Stomach (tissue), 9 donors: ENCODE results near the gene F12. TPM values are rescaled to one million over a fixed set of nuclear protein-coding genes. Genes with fewer than 3 reads are reported as not detected.

ENCODE experiments used
- DNase-seq, 2 donors: peaks; one replicate each; pipeline versions ENCODE4 v3.0.0 to v3.0.0-alpha.2; 2013 to 2019
- H3K27ac ChIP-seq, 5 donors: fragments of 200-600 bp in 4 of 5; sonication (generic) in 4 of 5; one replicate each; pipeline ENCODE4 v1.5.1; 2013 to 2019; ENCODE audit warnings: mild to moderate bottlenecking in 1 of 5, moderate library complexity in 1 of 5
- H3K27me3 ChIP-seq, 3 donors: fragments of 200-600 bp; sonication (generic); one replicate each; pipeline ENCODE4 v1.5.1; 2017 to 2019; ENCODE audit warnings: mixed run types in 1 of 3
- H3K36me3 ChIP-seq, 4 donors: fragments of 200-600 bp; sonication (generic); 1 replicate in 3 of 4; 2 replicates in 1 of 4; pipeline ENCODE4 v1.5.1; 2016 to 2019
- H3K4me1 ChIP-seq, 4 donors: fragments of 200-600 bp; sonication (generic); one replicate each; pipeline ENCODE4 v1.5.1; 2016 to 2019
- H3K4me3 ChIP-seq, 4 donors: fragments of 200-600 bp; sonication (generic) in 3 of 4; one replicate each; pipeline ENCODE4 v1.5.1; 2016 to 2019; ENCODE audit warnings: mild to moderate bottlenecking in 1 of 4
- H3K9me3 ChIP-seq, 4 donors: fragments of 200-600 bp; sonication (generic); one replicate each; pipeline ENCODE4 v1.5.1; 2016 to 2019
- CTCF ChIP-seq, 7 experiments: fragments of 450-650 bp in 4 of 7; fragments of 200-600 bp in 3 of 7; sonication (generic) in 3 of 7; IDR thresholded peaks; one replicate each; pipeline ENCODE4 v1.5.1; 2016 to 2019; ENCODE audit warnings: antibody characterized with exemption in 7 of 7, control low read depth in 2 of 7, mild to moderate bottlenecking in 1 of 7
- EP300 ChIP-seq: sonication (generic); formaldehyde crosslinking; IDR thresholded peaks from one replicate; pipeline ENCODE4 v1.6.1; 2017; ENCODE audit warnings: antibody characterized with exemption
- POLR2A ChIP-seq, 4 donors: fragments of 450-650 bp; IDR thresholded peaks; one replicate each; pipeline ENCODE4 v1.6.1; 2016; ENCODE audit warnings: antibody characterized with exemption in 4 of 4, control low read depth in 2 of 4, mild to moderate bottlenecking in 1 of 4, moderate library complexity in 1 of 4
- POLR2AphosphoS5 ChIP-seq, 3 donors: sonication (generic); formaldehyde crosslinking; IDR thresholded peaks; one replicate each; pipeline ENCODE4 v1.6.1; 2016; ENCODE audit warnings: antibody characterized with exemption in 3 of 3
- WGBS, 5 donors: extraction: QIAGEN DNeasy Blood & Tissue Kit in 3 of 5; methylation state at CpG; one replicate each; pipeline versions ENCODE4 v1.1.5 to v1.1.7; 2013 to 2018; 5-methylcytosine and 5-hydroxymethylcytosine counted together
- intact Hi-C: fragments of 100-400 bp; cut with DNase I; formaldehyde crosslinking; loops from one replicate; pipeline ENCODE4 v1.15.1; 2023; ENCODE audit warnings: low total_unique reads
- polyA plus RNA-seq, 3 donors: library from polyadenylated mRNA; stranded (reverse); fragments of 200-250 nt; gene quantifications; one replicate each; pipeline ENCODE4 v1.2.3, GENCODE V29; 2013
- total RNA-seq, 5 donors: library from RNA; depleted of rRNA; stranded (reverse); fragments of >200 nt; gene quantifications; one replicate each; pipeline versions ENCODE4 v1.1.0 to v1.2.3, GENCODE V29; 2014 to 2016
- donor health status: healthy with polysubstance abuse.
- donor health status: Bipolar disorder and iron deficiency.
- donor health status: healthy.

F12 gene
- total and polyA plus RNA-seq, 8 donors: 0.50 to 68.3 (median 33.0) TPM; not detected in 4

- peaks cover 37 to 64% (median 52%) of the 10 kb centered on the region in 4 donors for H3K4me1 ChIP-seq
- H3K27ac ChIP-seq: peak overlapping the region; percentile 50 to 74 (median 68)
- H3K4me3 ChIP-seq: peak overlapping the region; percentile 32 to 55 (median 44)
- DNase-seq: no peak
- no peaks in the 10 kb centered on the region for H3K9me3 ChIP-seq
- peaks cover 0 to 9% (median 2%) of the 10 kb centered on the region in 4 donors for H3K36me3 ChIP-seq
- no peak for TF ChIP-seq POLR2A (IDR thresholded peaks at IDR 0.05)
- WGBS, 5 donors: 49 to 72% (median 57%) methylated on average over 12 to 26 of the region's 26 CpGs
- intact Hi-C loops: loop anchor here (10.0 kb wide), 1 partner anchor 47 kb away; no protein-coding TSS in a partner anchor
- no peaks in the 10 kb centered on the region for H3K27me3 ChIP-seq
Observed at GRCh38 chr5:177371120-177372033, 38.0 kb downstream of the F12 start.

- no peaks in the 10 kb centered on the region for H3K9me3 ChIP-seq
- peaks cover 0 to 9% (median 2%) of the 10 kb centered on the region in 4 donors for H3K36me3 ChIP-seq
- H3K27ac ChIP-seq: peak overlapping the region; percentile 50 to 74 (median 68)
- 14 to 48% (median 17%) methylated on average over 11 to 42 of the region's 42 CpGs for WGBS, 5 donors
- intact Hi-C loops: loop anchor here (10.0 kb wide), 1 partner anchor 46 kb away; no protein-coding TSS in a partner anchor
- DNase-seq: peak; percentile 89 to 92
- peaks cover 45 to 71% (median 60%) of the 10 kb centered on the region in 4 donors for H3K4me1 ChIP-seq
- peak overlapping the region; percentile 32 to 55 (median 44) for H3K4me3 ChIP-seq
- TF ChIP-seq CTCF (IDR thresholded peaks at IDR 0.05): peak in 4 of 7 experiments; percentile 35 to 58 (median 44)
- TF ChIP-seq POLR2AphosphoS5 (IDR thresholded peaks at IDR 0.05): peak in 1 of 3 donors; percentile 64
- TF ChIP-seq POLR2A (IDR thresholded peaks at IDR 0.05): no peak
- no peaks in the 10 kb centered on the region for H3K27me3 ChIP-seq
Observed at GRCh38 chr5:177370488-177371119, 38.8 kb downstream of the F12 start.

GRCh38 chr5:177369645-177370440 is 39.5 kb downstream of the F12 start:
- no peaks in the 10 kb centered on the region for H3K9me3 ChIP-seq
- TF ChIP-seq CTCF (IDR thresholded peaks at IDR 0.05) (no peak), EP300 (no peak), POLR2A (IDR thresholded peaks at IDR 0.05) (no peak), POLR2AphosphoS5 (IDR thresholded peaks at IDR 0.05) (no peak)
- no peak for DNase-seq
- H3K4me3 ChIP-seq: no peak overlapping the region
- intact Hi-C loops: loop anchor here (10.0 kb wide), 1 partner anchor 45 kb away; no protein-coding TSS in a partner anchor
- peaks cover 0 to 9% (median 2%) of the 10 kb centered on the region in 4 donors for H3K36me3 ChIP-seq
- 55 to 73% (median 68%) methylated on average over 11 of the region's 11 CpGs for WGBS, 5 donors
- peak overlapping the region; percentile 6 to 74 (median 51) for H3K27ac ChIP-seq
- no peaks in the 10 kb centered on the region for H3K27me3 ChIP-seq
- peaks cover 50 to 78% (median 64%) of the 10 kb centered on the region in 4 donors for H3K4me1 ChIP-seq

GRCh38 chr5:177368869-177369644 is 40.3 kb downstream of the F12 start:
- Histone ChIP-seq H3K9me3 (no peaks in the 10 kb centered on the region), H3K27me3 (no peaks in the 10 kb centered on the region), H3K4me1 (peaks cover 51 to 86% (median 65%) of the 10 kb centered on the region in 4 donors), H3K36me3 (peaks cover 0 to 9% (median 2%) of the 10 kb centered on the region in 4 donors), H3K4me3 (no peak overlapping the region), H3K27ac (peak overlapping the region in 3 of 5 donors; percentile 5 to 43 (median 34))
- 65 to 74% (median 67%) methylated on average over 5 of the region's 5 CpGs for WGBS, 5 donors
- no peak for DNase-seq
- TF ChIP-seq EP300 (no peak), CTCF (IDR thresholded peaks at IDR 0.05) (peak in 4 of 7 experiments; percentile 36 to 57 (median 42))
- intact Hi-C loops: no loop called here
